Vagina (tissue), 2 donors: ENCODE data around the gene ZNF862. TPM values are rescaled to one million over a fixed set of nuclear protein-coding genes. Genes with fewer than 3 reads are reported as not detected.

Source experiments
- DNase-seq, 2 donors: peaks; one replicate each; pipeline ENCODE4 v3.0.0-alpha.2; 2017; ENCODE audit errors: extremely low spot score in 2 of 2
- H3K27ac ChIP-seq: fragments of 200-600 bp; sonication (generic); one replicate; pipeline ENCODE4 v1.5.1; 2019
- H3K27me3 ChIP-seq: fragments of 200-600 bp; sonication (generic); one replicate; pipeline ENCODE4 v1.5.1; 2019
- H3K36me3 ChIP-seq, 2 donors: fragments of 200-600 bp; sonication (generic); one replicate each; pipeline ENCODE4 v1.5.1; 2017 to 2019
- H3K4me1 ChIP-seq: fragments of 200-600 bp; sonication (generic); one replicate; pipeline ENCODE4 v1.5.1; 2019
- H3K4me3 ChIP-seq, 2 donors: fragments of 200-600 bp; sonication (generic); 1 replicate in 1 of 2; 2 replicates in 1 of 2; pipeline ENCODE4 v1.5.1; 2016 to 2019
- H3K9me3 ChIP-seq: fragments of 200-600 bp; sonication (generic); one replicate; pipeline ENCODE4 v1.5.1; 2019
- POLR2A ChIP-seq, 2 donors: fragments of 450-650 bp; IDR thresholded peaks; one replicate each; pipeline ENCODE4 v1.6.1; 2017; ENCODE audit warnings: antibody characterized with exemption in 2 of 2, mild to moderate bottlenecking in 2 of 2, moderate library complexity in 2 of 2
- POLR2AphosphoS5 ChIP-seq, 2 donors: sonication (generic); formaldehyde crosslinking; IDR thresholded peaks; one replicate each; pipeline ENCODE4 v1.9.0; 2017; ENCODE audit warnings: antibody characterized with exemption in 2 of 2, mild to moderate bottlenecking in 2 of 2, low read depth in 1 of 2; ENCODE audit not compliant: insufficient read depth in 1 of 2
- intact Hi-C: fragments of 100-400 bp; cut with DNase I; formaldehyde crosslinking; loops from one replicate; pipeline ENCODE4 v1.15.1; 2023
- total RNA-seq: library from RNA; depleted of rRNA; stranded (reverse); fragments of >200 nt; gene quantifications from one replicate; pipeline ENCODE4 v1.2.3, GENCODE V29; 2016
- TF ChIP-seq, protein P1 (sequence below), 3 experiments: fragments of 450-650 bp in 2 of 3; fragments of 200-600 bp in 1 of 3; sonication (generic) in 1 of 3; IDR thresholded peaks; one replicate each; pipeline ENCODE4 v1.5.1; 2017 to 2019; ENCODE audit warnings: antibody characterized with exemption in 3 of 3, mild to moderate bottlenecking in 2 of 3, moderate library complexity in 2 of 3

The ZNF862 gene
- total RNA-seq, 1 donor from 2014 or later: 21.1 TPM

- Histone ChIP-seq H3K27me3 (no peaks in the 10 kb centered on the region), H3K4me1 (no peaks in the 10 kb centered on the region), H3K9me3 (no peaks in the 10 kb centered on the region), H3K4me3 (no peak overlapping the region), H3K27ac (no peak overlapping the region), H3K36me3 (no peaks in the 10 kb centered on the region)
- no peak for DNase-seq
- intact Hi-C loops: no loop called here
- TF ChIP-seq POLR2AphosphoS5 (IDR thresholded peaks at IDR 0.05; ENCODE audit: insufficient read depth in 1 of 2, low read depth in 1 of 2): no peak
- TF ChIP-seq, protein P1, sequence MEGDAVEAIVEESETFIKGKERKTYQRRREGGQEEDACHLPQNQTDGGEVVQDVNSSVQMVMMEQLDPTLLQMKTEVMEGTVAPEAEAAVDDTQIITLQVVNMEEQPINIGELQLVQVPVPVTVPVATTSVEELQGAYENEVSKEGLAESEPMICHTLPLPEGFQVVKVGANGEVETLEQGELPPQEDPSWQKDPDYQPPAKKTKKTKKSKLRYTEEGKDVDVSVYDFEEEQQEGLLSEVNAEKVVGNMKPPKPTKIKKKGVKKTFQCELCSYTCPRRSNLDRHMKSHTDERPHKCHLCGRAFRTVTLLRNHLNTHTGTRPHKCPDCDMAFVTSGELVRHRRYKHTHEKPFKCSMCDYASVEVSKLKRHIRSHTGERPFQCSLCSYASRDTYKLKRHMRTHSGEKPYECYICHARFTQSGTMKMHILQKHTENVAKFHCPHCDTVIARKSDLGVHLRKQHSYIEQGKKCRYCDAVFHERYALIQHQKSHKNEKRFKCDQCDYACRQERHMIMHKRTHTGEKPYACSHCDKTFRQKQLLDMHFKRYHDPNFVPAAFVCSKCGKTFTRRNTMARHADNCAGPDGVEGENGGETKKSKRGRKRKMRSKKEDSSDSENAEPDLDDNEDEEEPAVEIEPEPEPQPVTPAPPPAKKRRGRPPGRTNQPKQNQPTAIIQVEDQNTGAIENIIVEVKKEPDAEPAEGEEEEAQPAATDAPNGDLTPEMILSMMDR (IDR thresholded peaks at IDR 0.05): no peak
- no peak for TF ChIP-seq POLR2A (IDR thresholded peaks at IDR 0.05)
Observed at GRCh38 chr7:149808311-149808710, 29.9 kb upstream of the ZNF862 start.

DNA sequence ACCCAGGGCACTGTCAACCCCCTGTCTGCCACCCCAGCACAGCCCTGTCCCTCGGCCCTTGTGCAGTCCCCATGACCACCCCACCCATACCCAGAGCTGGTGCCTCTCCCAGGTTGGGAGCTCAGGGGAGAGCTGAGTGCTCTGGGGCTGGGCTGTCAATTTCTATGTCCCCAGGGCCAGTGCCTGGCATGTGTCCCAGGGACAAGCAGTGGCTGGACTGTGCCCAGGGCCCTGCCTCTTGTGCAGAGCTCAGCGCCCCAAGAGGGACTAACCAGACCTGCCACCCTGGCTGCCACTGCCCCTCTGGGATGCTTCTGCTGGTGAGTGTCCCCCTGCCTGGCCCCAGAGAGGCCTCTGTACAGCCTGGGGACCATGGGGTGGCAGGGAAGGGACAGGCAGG, 29.0 kb upstream of the ZNF862 start:
- TF ChIP-seq, protein P1 (IDR thresholded peaks at IDR 0.05): no peak
- TF ChIP-seq POLR2A (IDR thresholded peaks at IDR 0.05): no peak
- no peak for TF ChIP-seq POLR2AphosphoS5 (IDR thresholded peaks at IDR 0.05; ENCODE audit: insufficient read depth in 1 of 2, low read depth in 1 of 2)
- no peak for DNase-seq
- Histone ChIP-seq H3K4me1 (no peaks in the 10 kb centered on the region), H3K4me3 (no peak overlapping the region), H3K36me3 (no peaks in the 10 kb centered on the region), H3K9me3 (no peaks in the 10 kb centered on the region), H3K27ac (no peak overlapping the region), H3K27me3 (no peaks in the 10 kb centered on the region)
- intact Hi-C loops: no loop called here

- Histone ChIP-seq H3K27me3 (no peaks in the 10 kb centered on the region), H3K4me1 (no peaks in the 10 kb centered on the region), H3K36me3 (no peaks in the 10 kb centered on the region), H3K4me3 (no peak overlapping the region), H3K27ac (no peak overlapping the region), H3K9me3 (no peaks in the 10 kb centered on the region)
- intact Hi-C loops: no loop called here
- DNase-seq: no peak
- TF ChIP-seq POLR2A (IDR thresholded peaks at IDR 0.05): no peak
- no peak for TF ChIP-seq POLR2AphosphoS5 (IDR thresholded peaks at IDR 0.05; ENCODE audit: insufficient read depth in 1 of 2, low read depth in 1 of 2)
- TF ChIP-seq, protein P1 (IDR thresholded peaks at IDR 0.05): no peak
Observed at GRCh38 chr7:149811221-149811620, 27.0 kb upstream of the ZNF862 start.

GRCh38 chr7:149811831-149812490, 26.2 kb upstream of the ZNF862 start:
- TF ChIP-seq POLR2AphosphoS5 (IDR thresholded peaks at IDR 0.05; ENCODE audit: insufficient read depth in 1 of 2, low read depth in 1 of 2) (no peak), POLR2A (IDR thresholded peaks at IDR 0.05) (no peak)
- TF ChIP-seq, protein P1 (IDR thresholded peaks at IDR 0.05): no peak
- intact Hi-C loops: no loop called here
- H3K27me3 ChIP-seq: no peaks in the 10 kb centered on the region
- H3K27ac ChIP-seq: no peak overlapping the region
- H3K9me3 ChIP-seq: no peaks in the 10 kb centered on the region
- DNase-seq: no peak
- no peaks in the 10 kb centered on the region for H3K4me1 ChIP-seq
- H3K4me3 ChIP-seq: no peak overlapping the region
- no peaks in the 10 kb centered on the region for H3K36me3 ChIP-seq

DNA sequence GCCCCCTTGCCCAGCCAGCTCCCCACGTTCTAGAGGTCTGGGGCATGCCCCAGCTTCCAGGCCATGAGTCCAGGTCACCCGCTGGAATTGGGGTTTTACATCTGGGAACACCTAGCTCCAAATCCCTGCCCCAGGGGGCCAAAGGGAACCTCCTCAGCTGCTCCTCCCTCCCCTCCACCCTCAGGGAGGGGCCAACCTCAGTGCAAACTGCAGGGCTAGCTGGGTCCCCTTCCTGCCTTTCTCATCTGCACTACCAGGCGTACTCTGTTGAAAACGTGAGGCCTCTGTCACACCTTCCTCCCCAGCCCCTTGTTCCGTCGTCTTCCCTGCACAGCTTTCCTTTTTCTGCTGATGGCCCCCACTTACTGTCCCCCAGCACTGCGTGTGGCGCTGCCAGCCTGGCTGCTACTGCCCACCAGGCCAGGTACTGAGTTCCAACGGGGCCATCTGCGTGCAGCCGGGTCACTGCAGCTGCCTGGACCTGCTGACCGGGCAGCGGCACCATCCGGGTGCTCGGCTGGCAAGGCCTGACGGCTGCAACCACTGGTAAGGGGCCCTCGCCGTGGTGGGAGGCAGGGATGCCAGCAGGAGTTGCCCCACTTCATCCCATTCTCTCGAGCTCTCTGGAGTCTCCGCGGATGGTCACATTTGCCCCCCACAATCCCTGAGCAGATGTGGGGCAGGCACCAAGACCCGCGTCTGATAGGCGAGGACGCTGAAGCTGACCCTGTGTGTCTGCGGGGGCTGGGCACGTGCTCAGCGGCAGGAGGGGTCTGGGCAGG, 24.7 kb upstream of the ZNF862 start:
- intact Hi-C loops: no loop called here
- no peak for DNase-seq

More for the DNA sequence above, 24.7 kb upstream of the ZNF862 start:
- TF ChIP-seq POLR2A (IDR thresholded peaks at IDR 0.05) (no peak), POLR2AphosphoS5 (IDR thresholded peaks at IDR 0.05; ENCODE audit: insufficient read depth in 1 of 2, low read depth in 1 of 2) (no peak)
- TF ChIP-seq, protein P1 (IDR thresholded peaks at IDR 0.05): no peak
- Histone ChIP-seq H3K27ac (no peak overlapping the region), H3K36me3 (no peaks in the 10 kb centered on the region), H3K27me3 (no peaks in the 10 kb centered on the region), H3K9me3 (no peaks in the 10 kb centered on the region), H3K4me1 (no peaks in the 10 kb centered on the region), H3K4me3 (no peak overlapping the region)
